Neural cell (in vitro differentiated cells): ENCODE data around the gene CHST8. TPM values are rescaled to one million over a fixed set of nuclear protein-coding genes. Genes with fewer than 3 reads are reported as not detected.

ENCODE experiments used
- H2AFZ ChIP-seq: fragments of 200-600, 300-800 bp; sonication (generic), shearing (Covaris generic); 2 replicates; pipeline ENCODE4 v1.6.0; 2014; ENCODE audit warnings: low read depth, mild to moderate bottlenecking, antibody characterized with exemption, low read length, moderate library complexity
- H3F3A ChIP-seq: fragments of 200-600 bp; shearing (Covaris generic); 2 replicates; pipeline ENCODE4 v1.6.1; 2016; ENCODE audit warnings: mild to moderate bottlenecking, moderate library complexity, mixed read lengths, antibody characterized with exemption, low read length; ENCODE audit not compliant: insufficient read depth, poor library complexity, severe bottlenecking
- H3K27ac ChIP-seq: fragments of 200-600, 300-800 bp; sonication (generic), shearing (Covaris generic); 2 replicates; pipeline ENCODE4 v1.5.1; 2014; ENCODE audit warnings: mild to moderate bottlenecking, low read length, moderate library complexity
- H3K27me3 ChIP-seq: fragments of 300-800, 200-600 bp; sonication (generic), shearing (Covaris generic); 2 replicates; pipeline ENCODE4 v1.6.0; 2014; ENCODE audit warnings: mild to moderate bottlenecking, low read depth, low read length, moderate library complexity; ENCODE audit not compliant: insufficient read depth
- H3K36me3 ChIP-seq: fragments of 300-800, 200-600 bp; sonication (generic), shearing (Covaris generic); 2 replicates; pipeline ENCODE4 v1.5.1; 2014; ENCODE audit warnings: mild to moderate bottlenecking, antibody characterized with exemption, low read length, moderate library complexity; ENCODE audit not compliant: insufficient read depth
- H3K4me2 ChIP-seq: fragments of 300-800, 200-600 bp; sonication (generic), shearing (Covaris generic); 2 replicates; pipeline ENCODE4 v1.6.0; 2014; ENCODE audit warnings: mild to moderate bottlenecking, low read length
- H3K4me3 ChIP-seq: fragments of 300-800, 200-600 bp; sonication (generic), shearing (Covaris generic); 2 replicates; pipeline ENCODE4 v1.5.1; 2014; ENCODE audit warnings: mild to moderate bottlenecking, low read length, moderate library complexity
- H3K79me2 ChIP-seq: fragments of 200-600 bp; shearing (Covaris generic); replicated peaks from 2 replicates; pipeline ENCODE4 v1.6.0; 2014; ENCODE audit warnings: mild to moderate bottlenecking, low read length, moderate library complexity; ENCODE audit not compliant: insufficient read depth
- H3K9ac ChIP-seq: fragments of 300-800, 200-600 bp; sonication (generic), shearing (Covaris generic); 2 replicates; pipeline ENCODE4 v1.6.1; 2016; ENCODE audit warnings: mild to moderate bottlenecking, low read length, mixed read lengths
- H3K9me2 ChIP-seq: fragments of 200-600 bp; shearing (Covaris generic); 2 replicates; pipeline ENCODE4 v1.6.1; 2016; ENCODE audit warnings: mild to moderate bottlenecking, low read length, mixed read lengths; ENCODE audit not compliant: insufficient read depth
- H3K9me3 ChIP-seq: fragments of 200-600, 300-800 bp; sonication (generic), shearing (Covaris generic); 2 replicates; pipeline ENCODE4 v1.6.1; 2016; ENCODE audit warnings: mild to moderate bottlenecking, mixed run types, low read length, moderate library complexity, mixed read lengths
- H4K20me1 ChIP-seq: fragments of 200-600 bp; shearing (Covaris generic); 2 replicates; pipeline ENCODE4 v1.6.1; 2016; ENCODE audit warnings: mild to moderate bottlenecking, mixed run types; ENCODE audit not compliant: insufficient read depth
- EP300 ChIP-seq: fragments of 450-650 bp; conservative IDR thresholded peaks from 2 replicates; pipeline ENCODE4 v1.6.1; 2014; ENCODE audit warnings: antibody characterized with exemption, mild to moderate bottlenecking, moderate library complexity; ENCODE audit not compliant: poor library complexity, severe bottlenecking
- EZH2 ChIP-seq: fragments of 200-600, 300-800 bp; shearing (Covaris generic), sonication (generic); IDR thresholded peaks from 2 replicates; pipeline ENCODE4 v1.6.1; 2014; ENCODE audit warnings: antibody characterized with exemption, low read length, borderline replicate concordance, mild to moderate bottlenecking; ENCODE audit not compliant: insufficient read depth, poor library complexity, severe bottlenecking
- MXI1 ChIP-seq: fragments of 450-650 bp; conservative IDR thresholded peaks from 2 replicates; pipeline ENCODE4 v1.6.1; 2014; ENCODE audit warnings: antibody characterized with exemption, mild to moderate bottlenecking; ENCODE audit not compliant: poor library complexity, severe bottlenecking
- POLR2AphosphoS5 ChIP-seq: IDR thresholded peaks from 2 replicates; pipeline ENCODE4 v1.6.1; 2012
- RAD21 ChIP-seq: fragments of 450-650 bp; conservative IDR thresholded peaks from 2 replicates; pipeline ENCODE4 v1.6.1; 2014; ENCODE audit warnings: antibody characterized with exemption, mild to moderate bottlenecking, moderate library complexity
- REST ChIP-seq: IDR thresholded peaks from 2 replicates; pipeline ENCODE4 v1.6.1; 2012; ENCODE audit warnings: borderline replicate concordance
- SMC3 ChIP-seq: fragments of 450-650 bp; conservative IDR thresholded peaks from 2 replicates; pipeline ENCODE4 v1.6.1; 2014; ENCODE audit warnings: antibody characterized with exemption, mild to moderate bottlenecking, moderate library complexity; ENCODE audit not compliant: poor library complexity
- TAF1 ChIP-seq: IDR thresholded peaks from 2 replicates; pipeline ENCODE4 v1.6.1; 2012; ENCODE audit warnings: low read depth
- polyA plus RNA-seq: library from polyadenylated mRNA; depleted of rRNA; stranded (reverse); fragments of >200 nt; gene quantifications from 2 replicates; pipeline ENCODE4 v1.2.3, GENCODE V29; 2014
- TF ChIP-seq, protein P1 (sequence below): fragments of 450-650 bp; IDR thresholded peaks from 2 replicates; pipeline ENCODE4 v1.5.1; 2014; ENCODE audit warnings: antibody characterized with exemption, mild to moderate bottlenecking, moderate library complexity; ENCODE audit not compliant: poor library complexity, severe bottlenecking

CHST8 gene
- polyA plus RNA-seq, 1 donor from 2014 or later: 7.1 TPM

DNA sequence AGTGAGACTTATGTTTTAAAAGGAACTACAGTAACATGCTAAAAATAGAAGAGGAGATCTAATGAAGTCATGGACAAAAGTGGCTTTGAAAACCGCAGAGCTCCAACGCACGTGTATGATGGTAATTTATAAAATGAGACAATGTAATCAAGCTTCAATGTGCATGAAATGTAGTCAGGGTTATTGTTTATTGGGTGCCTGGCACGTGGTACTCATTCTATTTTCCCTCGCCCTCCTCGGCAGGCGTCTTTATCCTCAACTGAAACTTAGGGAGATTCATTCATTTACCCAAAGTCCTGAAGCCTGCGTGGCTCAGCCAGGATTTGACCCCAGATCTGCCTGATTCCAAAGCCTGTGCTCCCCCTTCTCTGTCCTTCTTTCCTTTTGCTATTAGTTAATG lies 79.8 kb downstream of the CHST8 start:
- Histone ChIP-seq H3K36me3 (no peaks in the 10 kb centered on the region), H3K9me2 (no peaks in the 10 kb centered on the region), H3K9me3 (no peaks in the 10 kb centered on the region), H3K27me3 (no peaks in the 10 kb centered on the region), H3F3A (no peaks in the 10 kb centered on the region), H3K4me2 (peak overlapping the region; percentile 0), H3K4me3 (no peak overlapping the region), H3K9ac (no peak overlapping the region), H4K20me1 (no peaks in the 10 kb centered on the region), H2AFZ (no peak overlapping the region), H3K27ac (no peak overlapping the region), H3K79me2 (no peaks in the 10 kb centered on the region)
- TF ChIP-seq REST: no peak
- no peak for TF ChIP-seq EZH2
- TF ChIP-seq, protein P1, sequence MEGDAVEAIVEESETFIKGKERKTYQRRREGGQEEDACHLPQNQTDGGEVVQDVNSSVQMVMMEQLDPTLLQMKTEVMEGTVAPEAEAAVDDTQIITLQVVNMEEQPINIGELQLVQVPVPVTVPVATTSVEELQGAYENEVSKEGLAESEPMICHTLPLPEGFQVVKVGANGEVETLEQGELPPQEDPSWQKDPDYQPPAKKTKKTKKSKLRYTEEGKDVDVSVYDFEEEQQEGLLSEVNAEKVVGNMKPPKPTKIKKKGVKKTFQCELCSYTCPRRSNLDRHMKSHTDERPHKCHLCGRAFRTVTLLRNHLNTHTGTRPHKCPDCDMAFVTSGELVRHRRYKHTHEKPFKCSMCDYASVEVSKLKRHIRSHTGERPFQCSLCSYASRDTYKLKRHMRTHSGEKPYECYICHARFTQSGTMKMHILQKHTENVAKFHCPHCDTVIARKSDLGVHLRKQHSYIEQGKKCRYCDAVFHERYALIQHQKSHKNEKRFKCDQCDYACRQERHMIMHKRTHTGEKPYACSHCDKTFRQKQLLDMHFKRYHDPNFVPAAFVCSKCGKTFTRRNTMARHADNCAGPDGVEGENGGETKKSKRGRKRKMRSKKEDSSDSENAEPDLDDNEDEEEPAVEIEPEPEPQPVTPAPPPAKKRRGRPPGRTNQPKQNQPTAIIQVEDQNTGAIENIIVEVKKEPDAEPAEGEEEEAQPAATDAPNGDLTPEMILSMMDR: no peak
- no peak for TF ChIP-seq MXI1
- no peak for TF ChIP-seq SMC3
- TF ChIP-seq TAF1: no peak
- no peak for TF ChIP-seq POLR2AphosphoS5
- TF ChIP-seq RAD21: no peak
- TF ChIP-seq EP300: no peak

DNA sequence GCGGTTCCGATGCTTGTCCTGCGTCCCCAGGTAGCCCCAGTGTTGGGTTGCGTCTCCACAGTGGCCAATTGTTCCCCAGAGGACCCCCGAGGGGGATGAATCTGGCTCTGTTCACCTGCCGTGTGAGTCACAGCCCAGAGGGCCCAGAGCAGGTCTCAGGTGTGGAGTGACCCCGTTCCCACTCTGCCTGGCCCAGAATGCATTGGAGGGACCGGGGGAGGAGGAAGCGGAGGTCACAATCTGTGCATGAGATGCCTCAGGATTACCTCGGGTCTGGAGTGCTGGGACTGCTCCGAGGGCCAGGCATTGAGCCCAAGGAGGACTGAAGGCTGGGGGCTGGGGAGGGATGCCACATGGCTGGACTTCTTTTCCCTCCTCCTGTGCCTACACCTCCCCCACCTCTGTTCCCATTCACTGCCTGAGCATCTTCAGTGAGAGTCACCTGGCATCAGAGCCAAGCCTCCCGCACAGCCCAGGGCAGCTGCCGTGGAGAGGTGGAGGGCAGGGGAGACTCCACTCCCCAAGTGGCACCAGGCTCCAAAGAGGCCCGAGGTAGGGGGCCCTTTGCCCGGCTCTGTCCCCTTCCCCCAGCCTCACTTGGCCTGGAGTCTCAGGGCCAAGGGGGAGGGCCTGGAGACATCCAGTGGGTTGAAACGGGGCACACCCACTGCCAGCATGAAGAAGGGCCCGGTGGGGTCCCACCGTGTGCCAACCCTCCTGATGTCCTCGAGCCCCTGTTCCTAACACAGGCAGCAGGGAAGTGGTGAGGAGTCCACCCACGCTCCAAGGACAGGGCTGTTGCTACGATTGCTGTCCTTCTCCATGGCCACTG lies 81.1 kb downstream of the CHST8 start:
- Histone ChIP-seq H3F3A (no peaks in the 10 kb centered on the region), H3K4me2 (no peak overlapping the region), H2AFZ (no peak overlapping the region), H3K27ac (no peak overlapping the region), H3K79me2 (no peaks in the 10 kb centered on the region), H3K9ac (no peak overlapping the region), H3K27me3 (no peaks in the 10 kb centered on the region), H3K9me3 (no peaks in the 10 kb centered on the region), H4K20me1 (no peaks in the 10 kb centered on the region), H3K4me3 (no peak overlapping the region), H3K36me3 (no peaks in the 10 kb centered on the region), H3K9me2 (no peaks in the 10 kb centered on the region)
- no peak for TF ChIP-seq TAF1
- TF ChIP-seq MXI1: no peak
- TF ChIP-seq SMC3: no peak
- no peak for TF ChIP-seq REST
- no peak for TF ChIP-seq POLR2AphosphoS5
- no peak for TF ChIP-seq EP300
- TF ChIP-seq, protein P1: no peak
- no peak for TF ChIP-seq RAD21
- TF ChIP-seq EZH2: no peak
